ENCODE measurements around the gene IGIP.
A peak's percentile ranks its signal among the peaks of the same experiment; 100 is the strongest.

Gene IGIP

GRCh38 chr5:140168371-140168770 is 42.6 kb downstream of the IGIP start:
- no peak for DNase-seq

- no peak for DNase-seq
Observed at GRCh38 chr5:140169410-140169809, 43.7 kb downstream of the IGIP start.

GRCh38 chr5:140172483-140172882 is 46.7 kb downstream of the IGIP start:
- DNase-seq = no peak

- DNase-seq = no peak
Observed at GRCh38 chr5:140174014-140174413, 48.3 kb downstream of the IGIP start.

GRCh38 chr5:140174465-140175366 is 49.0 kb downstream of the IGIP start, which contains the start of gene CYSTM1:
CYSTM1 (plus strand) TSS chr5:140175188; CDS start chr5:140194466, 19,278 bp downstream.
- peak; percentile 65 for DNase-seq

- no peak for DNase-seq
Observed at GRCh38 chr5:140175367-140176030, 49.8 kb downstream of the IGIP start.

- no peak for DNase-seq
Observed at GRCh38 chr5:140176031-140176387, 50.3 kb downstream of the IGIP start.

GRCh38 chr5:140178086-140178410 is 52.3 kb downstream of the IGIP start:
- no peak for DNase-seq

- DNase-seq = no peak
Observed at GRCh38 chr5:140178482-140179116, 52.9 kb downstream of the IGIP start.
